Raji (cell line): ENCODE data around the gene CENPM.

Experiments used
- POLR2A ChIP-seq: IDR thresholded peaks from 2 replicates; pipeline ENCODE4 v1.6.1; 2011; ENCODE audit warnings: low read depth, low read length, control low read depth; ENCODE audit not compliant: insufficient read depth

CENPM gene

DNA sequence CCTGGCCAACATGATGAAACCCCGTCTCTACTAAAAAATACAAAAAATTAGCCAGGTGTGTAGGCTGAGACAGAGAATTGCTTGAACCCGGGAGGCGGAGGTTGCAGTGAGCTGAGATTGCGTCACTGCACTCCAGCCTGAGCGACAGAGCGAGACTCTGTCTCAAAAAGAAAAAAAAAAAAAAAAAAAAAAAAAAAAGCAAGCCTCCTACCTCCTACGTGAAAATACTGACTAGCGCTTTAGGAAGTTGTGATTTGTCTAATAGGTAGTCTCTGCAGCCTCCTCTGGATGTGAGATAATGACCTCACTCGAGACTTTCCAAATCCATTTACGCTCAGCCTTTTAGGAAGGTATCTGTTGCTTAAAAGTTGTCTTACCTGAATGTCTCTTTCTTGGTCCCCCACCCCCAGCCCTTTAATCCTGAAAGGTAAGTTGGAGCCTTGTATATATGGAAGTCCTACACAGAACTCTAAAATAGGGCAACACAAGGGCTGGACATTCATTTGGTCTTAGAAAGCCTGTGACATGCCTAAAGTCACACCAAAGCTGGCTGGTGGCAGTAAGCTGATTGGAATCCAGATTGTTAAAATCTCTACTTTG is 27.8 kb upstream of the CENPM start:
- TF ChIP-seq POLR2A: no peak

DNA sequence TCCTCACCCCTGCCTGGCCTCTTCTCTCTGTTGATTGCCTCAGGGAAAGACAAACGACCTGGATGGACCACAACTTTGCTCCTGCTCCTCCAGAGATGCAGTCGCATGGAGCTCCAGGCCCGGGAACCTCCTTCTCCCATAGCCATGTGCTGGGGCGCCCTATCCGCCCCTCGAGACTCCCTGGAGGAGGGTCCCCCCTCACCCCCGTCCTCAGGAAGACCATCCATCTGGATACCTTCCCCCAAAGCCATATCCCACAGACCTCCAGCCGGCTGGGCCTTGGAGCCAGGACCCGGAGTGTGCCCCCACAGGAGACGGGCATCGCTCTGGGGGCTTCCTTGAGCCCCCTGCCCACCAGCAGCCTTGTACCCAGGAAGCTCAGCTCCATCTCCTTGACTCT is 24.5 kb upstream of the CENPM start:
- TF ChIP-seq POLR2A: no peak

DNA sequence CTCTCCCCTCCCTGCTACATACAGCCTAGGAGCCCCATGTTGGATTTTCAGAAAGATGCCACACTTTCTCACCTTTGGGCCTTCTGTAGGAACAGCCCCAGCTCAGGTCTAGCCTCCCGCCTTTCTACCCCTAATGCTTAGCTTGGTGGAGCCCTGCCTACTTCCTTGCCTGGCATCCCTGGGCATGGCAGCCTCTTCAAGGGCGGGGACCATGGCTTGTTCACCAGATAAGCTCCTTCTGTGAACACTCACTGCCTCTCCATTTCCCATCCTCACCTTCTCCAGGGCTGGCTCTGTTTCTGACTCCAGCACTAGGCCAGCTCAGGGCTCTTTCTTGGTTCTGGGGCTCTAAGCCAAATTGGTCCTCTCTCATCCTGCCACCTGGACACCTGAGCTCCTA is 23.6 kb upstream of the CENPM start:
- no peak for TF ChIP-seq POLR2A

DNA sequence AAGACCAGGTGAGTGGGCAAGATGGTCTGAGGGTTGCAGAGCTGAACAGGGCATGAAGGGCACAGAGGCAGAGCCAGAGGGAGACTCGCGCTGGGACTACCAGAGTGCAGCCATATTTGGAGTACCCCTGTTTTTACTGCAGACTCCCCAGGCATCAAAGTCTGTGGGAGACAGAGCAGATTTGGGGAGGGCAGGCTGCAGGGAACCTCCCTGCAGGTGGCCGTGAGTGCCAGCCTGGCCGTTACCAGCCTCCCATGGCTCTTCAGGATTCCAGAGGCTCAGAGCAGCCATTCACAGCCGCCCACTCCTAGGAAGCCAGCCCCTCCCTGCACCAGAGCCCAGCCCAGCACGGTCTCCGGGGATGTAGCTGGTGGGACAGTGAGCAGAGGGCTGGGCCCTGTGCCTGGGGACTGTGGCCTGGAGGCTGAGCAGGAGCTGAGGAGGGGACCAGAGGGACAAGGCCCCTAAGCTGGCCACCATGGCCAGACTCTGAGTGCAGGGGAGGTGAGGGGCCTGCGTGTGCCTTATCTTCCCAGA is 22.2 kb upstream of the CENPM start, which contains the start of gene SEPTIN3:
SEPTIN3 (plus strand) TSS at position 334 of the 537 bp plus-strand sequence. CDS start 2,050 bp downstream, outside the sequence.
- no peak for TF ChIP-seq POLR2A

DNA sequence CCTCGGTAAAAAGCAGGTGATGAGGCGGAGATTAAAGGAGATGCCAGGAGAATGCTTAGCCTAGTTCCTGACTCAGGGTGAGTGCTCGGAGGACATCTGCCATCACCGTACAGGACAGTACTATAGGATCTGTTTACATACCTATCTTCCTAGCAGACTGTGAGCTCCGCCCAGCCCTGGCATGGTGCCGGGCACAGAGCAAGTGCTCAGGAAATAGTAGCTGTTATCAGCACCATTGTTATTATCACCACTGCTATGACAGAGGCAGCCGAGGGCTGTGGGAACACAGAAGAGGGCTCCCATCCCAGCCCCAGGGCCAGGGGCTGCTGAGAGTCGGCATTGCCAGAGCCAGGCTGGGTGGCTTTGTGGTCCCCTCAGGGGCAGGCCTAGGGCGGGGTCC is 21.6 kb upstream of the CENPM start:
- no peak for TF ChIP-seq POLR2A

DNA sequence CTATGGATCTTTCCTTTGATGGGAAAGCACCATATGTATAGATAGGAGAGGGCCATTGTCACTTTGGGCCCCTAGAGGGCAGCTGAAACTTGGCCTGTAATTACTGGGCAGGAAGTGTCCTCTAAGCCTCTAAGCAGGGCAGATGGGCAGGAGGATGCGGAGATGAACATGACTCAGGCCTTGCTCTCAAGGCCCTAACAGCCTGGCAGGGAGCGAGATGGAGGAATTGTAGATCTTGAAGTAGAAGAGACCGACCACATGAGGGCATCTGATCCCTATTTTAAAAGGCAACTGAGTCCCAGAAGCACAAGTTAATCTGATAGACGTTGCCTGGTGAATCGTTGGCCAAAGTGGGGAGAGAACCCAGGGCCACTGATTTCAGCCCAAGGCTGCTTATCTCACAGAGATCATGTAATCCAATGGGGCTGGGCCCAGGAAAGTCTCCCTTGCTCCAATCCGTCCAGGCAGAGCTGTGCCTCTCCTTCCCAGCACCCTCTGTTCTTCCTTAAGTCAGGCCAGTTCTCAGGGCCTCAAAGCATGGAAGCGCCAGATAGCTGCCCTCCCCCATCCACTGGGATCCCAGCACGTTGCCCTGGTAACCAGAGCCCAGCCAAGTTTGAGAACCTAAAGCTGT is 19.8 kb upstream of the CENPM start:
- no peak for TF ChIP-seq POLR2A

DNA sequence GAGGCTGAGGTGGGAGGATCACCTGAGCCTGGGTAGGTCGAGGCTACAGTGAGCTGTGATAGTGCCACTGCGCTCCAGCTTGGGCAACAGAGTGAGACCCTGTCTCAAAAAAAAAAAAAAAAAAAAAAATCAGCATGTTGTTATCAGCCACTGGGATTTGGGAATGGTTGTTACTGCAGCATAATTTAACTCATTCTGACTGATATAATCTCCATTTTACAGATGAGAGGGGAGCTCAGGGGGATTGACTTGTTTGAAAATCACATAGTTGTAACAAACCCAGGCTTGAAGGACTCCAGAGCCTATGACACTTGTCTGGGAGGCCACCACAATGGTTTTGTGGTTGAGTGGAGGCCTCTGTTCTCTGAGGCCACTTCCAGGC is 19.3 kb upstream of the CENPM start:
- TF ChIP-seq POLR2A: no peak

DNA sequence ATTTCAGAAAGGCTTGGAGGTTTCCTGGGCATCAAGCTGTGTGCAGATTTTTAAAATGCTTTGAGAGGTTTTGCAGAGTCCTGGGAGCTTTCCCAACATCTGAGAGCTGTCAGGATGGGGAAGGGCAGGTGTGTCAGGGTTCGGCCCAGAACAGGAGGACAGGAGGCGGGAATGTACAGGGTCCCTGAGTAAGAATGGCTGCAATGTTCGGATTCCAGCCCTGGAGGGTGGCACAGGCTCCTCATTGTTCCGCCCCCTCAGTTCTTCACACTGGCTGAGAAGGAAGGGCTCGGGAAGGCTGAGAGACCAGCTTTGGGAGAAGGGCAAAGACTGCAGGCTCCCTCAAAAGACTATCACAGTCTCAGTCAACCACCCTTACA is 17.1 kb upstream of the CENPM start:
- no peak for TF ChIP-seq POLR2A

DNA sequence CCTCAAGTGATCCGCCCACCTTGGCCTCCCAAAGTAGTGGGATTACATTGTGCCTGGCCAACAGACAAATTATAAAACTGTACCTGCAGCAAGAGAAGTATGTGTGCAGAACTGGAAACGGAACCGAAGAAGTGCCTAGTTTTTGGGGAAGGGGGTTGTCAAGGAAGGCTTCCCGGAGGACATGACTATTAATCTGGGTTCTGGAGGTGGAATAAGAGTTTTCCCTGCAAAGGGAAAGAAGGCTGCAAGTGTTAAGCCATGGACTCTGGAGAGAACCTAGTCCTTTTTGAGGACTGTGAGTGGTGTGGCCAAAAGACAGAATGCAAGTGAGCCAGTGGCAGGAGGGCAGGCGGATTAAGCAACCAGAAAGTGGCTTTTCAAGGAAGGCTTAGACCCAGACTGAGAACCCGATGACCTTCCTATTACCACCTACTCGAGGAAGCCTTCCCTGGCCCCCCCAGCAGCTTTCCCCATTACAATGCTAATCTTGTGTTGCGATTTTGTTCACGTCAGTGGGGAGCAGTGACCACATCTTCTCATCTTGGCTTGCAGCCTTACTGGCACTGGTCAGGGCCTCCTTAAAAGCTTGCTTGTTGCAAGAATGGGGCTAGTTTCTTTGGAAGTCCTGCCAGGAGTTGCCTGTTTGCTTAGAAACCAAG is 16.6 kb upstream of the CENPM start:
- no peak for TF ChIP-seq POLR2A

DNA sequence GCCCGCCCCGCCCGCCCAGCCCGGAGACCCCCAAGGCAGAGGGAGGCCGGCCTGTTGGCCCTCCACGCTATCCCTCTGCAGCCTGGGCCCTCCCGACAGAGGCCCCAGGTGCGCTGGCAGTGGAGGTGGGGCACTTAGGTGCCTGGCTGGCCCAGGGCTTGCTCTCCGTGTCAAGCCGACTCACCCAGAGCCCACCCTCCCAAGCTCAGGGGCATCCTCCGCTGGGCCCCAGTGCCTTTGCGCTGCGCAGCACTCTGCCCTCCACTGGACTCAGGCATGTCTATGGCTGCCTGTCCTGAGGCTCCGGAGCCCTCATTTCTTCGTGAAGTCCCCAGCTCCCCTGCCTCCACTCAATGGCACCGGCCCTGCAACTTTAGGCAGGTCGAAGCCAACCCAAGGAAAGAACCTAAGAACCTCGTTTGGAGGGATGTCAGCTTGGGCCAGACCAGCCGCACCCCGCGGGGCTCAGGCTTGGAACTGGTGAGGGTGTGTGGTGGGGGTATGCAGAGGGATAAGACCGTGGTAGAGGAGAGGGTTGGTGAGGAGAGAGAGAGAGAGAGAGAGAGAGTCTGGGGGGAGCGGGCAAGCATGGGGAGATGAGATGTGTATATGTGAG is 11.1 kb upstream of the CENPM start:
- no peak for TF ChIP-seq POLR2A

DNA sequence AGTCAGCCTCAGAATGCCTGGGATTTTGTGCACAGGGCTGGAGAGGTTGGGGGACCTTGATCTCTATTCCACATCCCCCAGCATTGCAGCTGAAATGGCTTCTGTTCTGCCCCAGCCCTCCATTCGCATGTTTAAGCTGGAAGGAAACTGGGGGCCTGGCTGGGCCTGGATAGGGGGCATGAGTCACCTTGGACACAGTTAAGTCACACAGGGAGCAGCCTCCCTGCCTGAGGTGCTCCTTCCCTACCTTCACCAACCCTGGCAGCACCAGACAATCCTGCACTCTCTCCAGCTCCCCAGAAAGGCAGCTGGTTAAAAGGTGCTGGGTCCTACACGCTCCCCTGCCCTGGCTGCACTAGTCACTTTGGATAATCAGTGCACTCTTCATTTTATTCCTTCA is 5.8 kb upstream of the CENPM start:
- TF ChIP-seq POLR2A: no peak; the same call in 1 of the 2 replicates

DNA sequence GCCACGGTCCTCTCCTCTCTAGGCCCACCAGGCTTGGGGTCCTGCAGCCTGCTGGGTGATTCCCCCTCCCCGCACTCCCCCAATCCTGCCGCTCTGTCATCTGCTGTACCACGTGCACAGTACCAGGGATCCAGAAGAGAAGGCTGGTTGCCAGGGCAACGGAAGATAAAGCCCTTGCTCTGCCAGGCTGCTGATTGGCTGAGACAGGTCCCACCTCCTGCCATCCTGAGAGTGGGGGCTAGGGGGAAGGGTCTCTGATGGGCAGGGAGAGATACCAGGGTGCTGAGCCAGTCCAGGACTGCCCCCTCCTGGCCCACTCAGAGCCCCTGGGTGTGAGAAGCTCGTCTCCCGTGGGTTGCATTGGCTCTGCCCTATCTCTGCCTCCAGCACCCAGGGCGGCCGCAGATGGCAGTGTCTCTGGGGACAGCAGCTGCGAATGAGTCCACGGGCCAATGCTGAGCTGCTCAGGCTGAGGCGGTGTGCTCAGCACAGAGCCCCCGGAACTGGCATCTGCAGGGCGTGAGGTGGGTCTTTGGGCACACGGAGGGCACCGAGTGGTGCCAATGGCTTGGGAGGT is 5.0 kb upstream of the CENPM start, which contains the start of gene SMIM45:
SMIM45 (plus strand) TSS at position 253 of the 577 bp plus-strand sequence.
- TF ChIP-seq POLR2A: peak; percentile 50

DNA sequence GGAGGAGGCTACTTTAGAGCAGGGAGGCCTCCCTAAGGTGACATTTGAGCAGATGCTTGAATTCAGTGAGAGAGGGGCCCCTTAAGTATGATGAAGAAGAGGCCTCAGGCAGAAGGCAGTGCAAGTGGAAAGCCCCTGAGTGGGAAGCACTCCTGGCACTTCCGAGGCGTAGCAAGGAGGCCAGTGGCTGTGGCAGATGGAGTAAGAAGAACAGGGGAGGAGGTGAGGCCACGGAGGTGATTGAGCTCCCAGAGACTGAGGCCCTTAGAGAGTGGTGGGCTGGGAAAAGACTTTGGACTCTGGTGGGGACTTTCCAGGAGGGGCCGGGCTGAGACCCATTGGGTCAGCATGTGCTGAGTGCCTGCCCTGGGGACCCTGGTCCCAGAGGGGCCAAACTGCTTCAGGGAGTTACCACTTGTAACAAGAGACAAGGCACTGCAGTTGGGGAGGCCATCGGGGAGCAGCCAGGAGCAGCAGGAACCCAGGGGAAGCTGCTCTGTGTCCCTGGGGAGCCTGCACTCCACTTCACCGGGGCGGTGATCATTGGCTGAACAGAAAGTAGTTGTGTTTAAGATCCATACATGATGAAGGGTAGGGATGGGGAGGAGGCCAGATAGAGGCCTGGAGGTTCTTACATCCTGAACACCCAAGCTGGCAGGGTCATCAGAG is 2.5 kb upstream of the CENPM start:
- 0 out of 2 replicates have a peak, but pooled peaks have one; percentile 16 for TF ChIP-seq POLR2A

DNA sequence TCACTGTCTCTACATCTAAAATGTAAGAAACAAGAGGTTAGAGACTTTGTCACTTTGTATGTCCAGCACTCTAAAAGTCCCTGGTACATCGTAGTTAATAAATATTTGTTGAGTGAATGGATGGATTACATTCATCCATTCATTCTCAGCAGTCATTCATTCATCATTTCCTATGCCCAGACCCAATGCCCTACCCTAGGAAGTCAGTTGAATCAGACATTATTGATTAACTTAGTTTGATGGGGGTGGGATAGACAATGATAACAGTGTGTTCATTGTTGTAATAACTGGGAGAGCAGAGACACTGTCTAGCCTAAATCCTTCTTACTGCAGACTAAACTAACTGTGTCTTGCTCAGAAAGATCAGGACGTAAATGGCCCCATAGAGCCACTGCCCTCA is 1.2 kb upstream of the CENPM start:
- TF ChIP-seq POLR2A: no peak
